ENCODE measurements around the gene EIPR1. TPM values are rescaled to one million over a fixed set of nuclear protein-coding genes. Genes with fewer than 3 reads are reported as not detected.

The EIPR1 gene
- total RNA-seq, 1 experiment from 2014 or later, result 40.4 TPM

DNA sequence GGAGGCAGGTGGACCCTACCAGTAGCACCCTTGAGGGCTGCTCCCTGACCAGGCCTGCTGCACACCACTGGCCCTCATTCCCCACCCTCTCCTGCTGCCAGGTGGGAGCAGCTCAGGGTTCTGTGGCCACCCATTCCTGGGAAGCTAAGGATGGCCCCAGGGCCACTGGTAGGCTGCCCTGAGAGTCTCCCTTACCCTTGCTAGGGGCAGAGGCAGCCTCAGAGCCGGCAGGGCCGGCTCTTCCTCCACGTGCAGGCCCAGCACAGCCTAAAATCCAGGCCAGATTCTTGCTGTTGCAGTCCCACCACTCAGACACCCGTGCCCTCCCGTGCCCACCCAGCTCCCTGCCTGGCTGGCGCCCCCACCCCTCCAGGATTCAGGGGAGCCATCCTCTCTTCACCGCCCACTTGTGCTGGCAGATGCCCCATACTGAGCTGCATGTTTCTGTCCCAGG is 199.0 kb downstream of the EIPR1 start:
- intact Hi-C loops (cut with micrococcal nuclease; ENCODE audit: unreplicated experiment), result no loop called here
- Histone ChIP-seq H3F3A (ENCODE audit: insufficient read depth, low read depth) (no peaks in the 10 kb centered on the region), H3K79me2 (ENCODE audit: low read depth) (no peaks in the 10 kb centered on the region), H3K9me3 (ENCODE audit: insufficient read depth, low read depth) (no peaks in the 10 kb centered on the region), H3K4me1 (replicated peaks; ENCODE audit: insufficient read depth) (no peaks in the 10 kb centered on the region), H3K27me3 (ENCODE audit: insufficient read depth, low read depth) (no peaks in the 10 kb centered on the region), H3K27ac (no peak overlapping the region), H3K4me2 (no peak overlapping the region), H3K9me2 (ENCODE audit: insufficient read depth) (no peaks in the 10 kb centered on the region), H3K36me3 (ENCODE audit: low read depth) (no peaks in the 10 kb centered on the region), H4K20me1 (ENCODE audit: insufficient read depth) (no peaks in the 10 kb centered on the region; the same call in 1 of the 2 replicates), H2AFZ (no peak overlapping the region), H3K4me3 (no peak overlapping the region)
- no TSS peak for BruUV-seq (replicated peaks)
- CTCF ChIA-PET, result no interaction called here
- POLR2A ChIA-PET (ENCODE audit: unreplicated experiment), result no interaction called here
- no peak for TF ChIP-seq EZH2 (IDR thresholded peaks at IDR 0.05; ENCODE audit: low read depth)
- TF ChIP-seq, protein P1, sequence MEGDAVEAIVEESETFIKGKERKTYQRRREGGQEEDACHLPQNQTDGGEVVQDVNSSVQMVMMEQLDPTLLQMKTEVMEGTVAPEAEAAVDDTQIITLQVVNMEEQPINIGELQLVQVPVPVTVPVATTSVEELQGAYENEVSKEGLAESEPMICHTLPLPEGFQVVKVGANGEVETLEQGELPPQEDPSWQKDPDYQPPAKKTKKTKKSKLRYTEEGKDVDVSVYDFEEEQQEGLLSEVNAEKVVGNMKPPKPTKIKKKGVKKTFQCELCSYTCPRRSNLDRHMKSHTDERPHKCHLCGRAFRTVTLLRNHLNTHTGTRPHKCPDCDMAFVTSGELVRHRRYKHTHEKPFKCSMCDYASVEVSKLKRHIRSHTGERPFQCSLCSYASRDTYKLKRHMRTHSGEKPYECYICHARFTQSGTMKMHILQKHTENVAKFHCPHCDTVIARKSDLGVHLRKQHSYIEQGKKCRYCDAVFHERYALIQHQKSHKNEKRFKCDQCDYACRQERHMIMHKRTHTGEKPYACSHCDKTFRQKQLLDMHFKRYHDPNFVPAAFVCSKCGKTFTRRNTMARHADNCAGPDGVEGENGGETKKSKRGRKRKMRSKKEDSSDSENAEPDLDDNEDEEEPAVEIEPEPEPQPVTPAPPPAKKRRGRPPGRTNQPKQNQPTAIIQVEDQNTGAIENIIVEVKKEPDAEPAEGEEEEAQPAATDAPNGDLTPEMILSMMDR (conservative IDR thresholded peaks at IDR 0.05), result no peak
- no peak for DNase-seq

DNA sequence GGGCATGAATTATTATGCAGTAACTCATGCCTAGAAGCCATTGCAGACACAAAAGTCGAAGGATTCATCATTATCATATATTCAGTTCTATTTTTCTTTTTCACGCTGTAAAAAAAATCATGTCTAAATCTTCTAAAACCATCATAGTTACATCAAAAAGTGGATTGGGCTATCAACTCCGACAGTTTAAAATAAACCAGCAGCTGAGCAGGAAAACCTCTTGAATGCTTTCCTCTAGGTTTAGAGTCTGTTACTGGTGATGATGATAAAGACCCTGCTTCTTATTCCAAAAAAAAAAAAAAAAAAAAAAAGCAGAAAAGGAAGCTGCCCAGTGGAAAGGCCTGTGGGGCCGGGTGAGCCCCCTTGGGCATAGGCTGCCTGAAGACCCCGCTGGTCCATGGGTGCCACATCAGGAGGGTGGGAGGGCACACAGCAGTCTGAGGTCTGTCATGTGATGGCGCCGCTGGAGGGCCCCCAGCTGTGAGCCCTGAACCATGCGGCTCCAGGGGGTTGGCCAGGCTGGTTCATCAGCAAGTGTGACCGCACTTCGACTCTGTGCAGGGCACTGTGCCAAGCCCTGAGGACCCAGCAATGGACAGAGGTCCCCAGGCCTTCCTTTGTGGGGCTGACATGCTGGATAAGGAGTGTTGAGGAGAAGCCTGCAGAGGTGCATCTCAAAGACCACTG is 199.6 kb downstream of the EIPR1 start:
- BruUV-seq (replicated peaks), result no TSS peak
- Histone ChIP-seq H3K27me3 (ENCODE audit: insufficient read depth, low read depth) (no peaks in the 10 kb centered on the region), H3K36me3 (ENCODE audit: low read depth) (no peaks in the 10 kb centered on the region), H3K79me2 (ENCODE audit: low read depth) (no peaks in the 10 kb centered on the region), H3F3A (ENCODE audit: insufficient read depth, low read depth) (no peaks in the 10 kb centered on the region), H3K27ac (no peak overlapping the region), H3K9me3 (ENCODE audit: insufficient read depth, low read depth) (no peaks in the 10 kb centered on the region), H3K4me3 (no peak overlapping the region), H3K4me1 (replicated peaks; ENCODE audit: insufficient read depth) (no peaks in the 10 kb centered on the region), H2AFZ (no peak overlapping the region), H4K20me1 (ENCODE audit: insufficient read depth) (no peaks in the 10 kb centered on the region; the same call in 1 of the 2 replicates), H3K9me2 (ENCODE audit: insufficient read depth) (no peaks in the 10 kb centered on the region), H3K4me2 (no peak overlapping the region)
- TF ChIP-seq, protein P1 (conservative IDR thresholded peaks at IDR 0.05), result no peak
- no peak for TF ChIP-seq EZH2 (IDR thresholded peaks at IDR 0.05; ENCODE audit: low read depth)
- ChIA-PET CTCF (no interaction called here), POLR2A (ENCODE audit: unreplicated experiment) (no interaction called here)
- DNase-seq, result no peak
- intact Hi-C loops (cut with micrococcal nuclease; ENCODE audit: unreplicated experiment), result no loop called here

DNA sequence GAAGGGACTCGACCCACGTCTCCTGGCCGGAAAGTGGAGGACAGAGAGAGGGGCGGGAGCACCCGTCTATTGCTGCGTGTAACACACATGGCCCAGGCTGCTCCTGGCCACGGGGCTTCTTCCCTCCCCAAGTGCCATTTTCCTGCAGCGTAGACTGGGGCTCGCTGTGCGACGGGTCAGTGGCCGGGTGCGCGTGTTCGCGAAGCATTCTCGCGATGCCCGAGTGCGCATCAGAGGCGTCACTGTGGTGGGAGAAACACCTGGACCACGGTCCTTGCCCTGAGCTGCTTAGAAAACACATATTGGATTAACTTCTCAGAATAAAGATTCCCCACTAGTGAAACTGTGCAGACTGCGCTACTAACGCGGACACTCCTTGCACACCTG is 200.8 kb downstream of the EIPR1 start:
- Histone ChIP-seq H3K36me3 (ENCODE audit: low read depth) (no peaks in the 10 kb centered on the region), H4K20me1 (ENCODE audit: insufficient read depth) (no peaks in the 10 kb centered on the region; the same call in 1 of the 2 replicates), H3K4me1 (replicated peaks; ENCODE audit: insufficient read depth) (no peaks in the 10 kb centered on the region), H3K9me2 (ENCODE audit: insufficient read depth) (no peaks in the 10 kb centered on the region), H3K4me3 (no peak overlapping the region), H3K27ac (no peak overlapping the region), H3K4me2 (no peak overlapping the region), H3F3A (ENCODE audit: insufficient read depth, low read depth) (no peaks in the 10 kb centered on the region), H3K79me2 (ENCODE audit: low read depth) (no peaks in the 10 kb centered on the region), H2AFZ (no peak overlapping the region), H3K9me3 (ENCODE audit: insufficient read depth, low read depth) (no peaks in the 10 kb centered on the region), H3K27me3 (ENCODE audit: insufficient read depth, low read depth) (no peaks in the 10 kb centered on the region)
- ChIA-PET POLR2A (ENCODE audit: unreplicated experiment) (no interaction called here), CTCF (no interaction called here)
- no TSS peak for BruUV-seq (replicated peaks)
- intact Hi-C loops (cut with micrococcal nuclease; ENCODE audit: unreplicated experiment), result no loop called here
- no peak for TF ChIP-seq EZH2 (IDR thresholded peaks at IDR 0.05; ENCODE audit: low read depth)
- TF ChIP-seq, protein P1 (conservative IDR thresholded peaks at IDR 0.05), result no peak
- no peak for DNase-seq
